Measurements from ENCODE around the gene PPP1R9A. TPM values are rescaled to one million over a fixed set of nuclear protein-coding genes. Genes with fewer than 3 reads are reported as not detected.

PPP1R9A gene
- total RNA-seq, 1 donor: 0.45 TPM

DNA sequence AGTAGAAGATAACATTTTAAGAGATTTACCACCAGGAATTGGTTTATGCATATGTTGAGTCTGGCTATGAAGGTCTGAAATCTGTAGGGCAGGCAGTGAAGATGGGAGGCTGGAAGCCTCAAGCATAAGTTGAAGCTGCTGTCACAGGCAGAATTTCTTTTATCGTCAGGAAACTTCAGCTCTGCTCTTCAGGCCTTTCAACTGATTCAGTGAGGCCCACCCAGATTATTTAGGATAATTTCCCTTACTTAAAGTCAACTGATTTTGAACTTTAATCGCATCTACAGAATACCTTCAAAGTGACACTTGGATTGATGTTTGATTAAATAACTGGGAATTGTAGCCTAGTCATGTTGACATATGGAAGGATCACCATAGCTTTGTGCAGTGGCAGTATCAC lies 190.5 kb downstream of the PPP1R9A start:
- TF ChIP-seq, protein P1, sequence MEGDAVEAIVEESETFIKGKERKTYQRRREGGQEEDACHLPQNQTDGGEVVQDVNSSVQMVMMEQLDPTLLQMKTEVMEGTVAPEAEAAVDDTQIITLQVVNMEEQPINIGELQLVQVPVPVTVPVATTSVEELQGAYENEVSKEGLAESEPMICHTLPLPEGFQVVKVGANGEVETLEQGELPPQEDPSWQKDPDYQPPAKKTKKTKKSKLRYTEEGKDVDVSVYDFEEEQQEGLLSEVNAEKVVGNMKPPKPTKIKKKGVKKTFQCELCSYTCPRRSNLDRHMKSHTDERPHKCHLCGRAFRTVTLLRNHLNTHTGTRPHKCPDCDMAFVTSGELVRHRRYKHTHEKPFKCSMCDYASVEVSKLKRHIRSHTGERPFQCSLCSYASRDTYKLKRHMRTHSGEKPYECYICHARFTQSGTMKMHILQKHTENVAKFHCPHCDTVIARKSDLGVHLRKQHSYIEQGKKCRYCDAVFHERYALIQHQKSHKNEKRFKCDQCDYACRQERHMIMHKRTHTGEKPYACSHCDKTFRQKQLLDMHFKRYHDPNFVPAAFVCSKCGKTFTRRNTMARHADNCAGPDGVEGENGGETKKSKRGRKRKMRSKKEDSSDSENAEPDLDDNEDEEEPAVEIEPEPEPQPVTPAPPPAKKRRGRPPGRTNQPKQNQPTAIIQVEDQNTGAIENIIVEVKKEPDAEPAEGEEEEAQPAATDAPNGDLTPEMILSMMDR (IDR thresholded peaks at IDR 0.05; ENCODE audit: insufficient read depth, low read length): no peak
- no peak for DNase-seq (ENCODE audit: low read depth)
- H3K4me3 ChIP-seq (ENCODE audit: low read depth, low read length): no peak overlapping the region

- no peak for DNase-seq (ENCODE audit: low read depth)
- TF ChIP-seq, protein P1 (IDR thresholded peaks at IDR 0.05; ENCODE audit: insufficient read depth, low read length): no peak
- no peak overlapping the region for H3K4me3 ChIP-seq (ENCODE audit: low read depth, low read length)
Measured at GRCh38 chr7:95099106-95099505, 191.7 kb downstream of the PPP1R9A start.

- no peak overlapping the region for H3K4me3 ChIP-seq (ENCODE audit: low read depth, low read length)
- DNase-seq (ENCODE audit: low read depth): no peak
- TF ChIP-seq, protein P1 (IDR thresholded peaks at IDR 0.05; ENCODE audit: insufficient read depth, low read length): no peak
Measured at GRCh38 chr7:95101422-95101821, 194.0 kb downstream of the PPP1R9A start.

DNA sequence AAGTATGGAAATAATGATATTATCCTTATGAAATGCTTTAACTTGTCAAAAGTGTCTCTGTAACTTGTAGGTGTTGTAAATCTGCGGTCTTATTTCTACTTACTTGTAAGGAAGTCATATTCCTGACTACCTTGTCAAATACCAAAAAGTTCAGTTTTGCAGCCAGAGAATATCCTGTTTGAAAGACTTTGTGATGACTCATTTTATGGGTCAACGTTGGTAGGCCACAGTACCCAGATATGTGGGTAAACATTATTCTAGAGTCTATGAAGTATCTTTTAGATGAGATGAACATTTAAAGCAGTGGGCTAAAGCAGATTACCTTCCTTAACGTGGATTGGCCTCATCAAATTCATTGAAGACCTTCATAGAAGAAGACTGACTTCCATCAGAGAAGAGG lies 195.3 kb downstream of the PPP1R9A start:
- TF ChIP-seq, protein P1 (IDR thresholded peaks at IDR 0.05; ENCODE audit: insufficient read depth, low read length): no peak
- no peak for DNase-seq (ENCODE audit: low read depth)

DNA sequence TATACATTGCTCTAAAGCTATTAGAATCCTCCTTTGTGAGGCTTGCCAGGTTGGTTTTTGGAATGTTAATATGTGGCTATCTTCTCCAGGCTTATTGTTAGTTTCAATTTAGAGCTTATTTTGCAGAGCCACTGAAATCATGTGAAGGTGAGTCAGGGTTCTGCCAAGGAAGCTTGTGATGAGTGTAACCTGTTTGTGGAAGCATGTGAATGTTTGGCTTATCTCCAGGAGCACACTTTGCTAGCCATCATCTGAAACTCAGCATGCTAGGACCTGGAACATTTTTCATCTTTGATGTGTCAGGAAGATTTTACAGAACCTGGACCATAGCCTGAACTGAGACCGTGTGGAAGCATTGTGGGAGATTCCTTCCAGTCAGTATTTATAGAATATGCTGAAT lies 197.3 kb downstream of the PPP1R9A start:
- H3K4me3 ChIP-seq (ENCODE audit: low read depth, low read length): no peak overlapping the region
- TF ChIP-seq, protein P1 (IDR thresholded peaks at IDR 0.05; ENCODE audit: insufficient read depth, low read length): no peak
- no peak for DNase-seq (ENCODE audit: low read depth)

More for the DNA sequence above, 195.3 kb downstream of the PPP1R9A start:
- no peak overlapping the region for H3K4me3 ChIP-seq (ENCODE audit: low read depth, low read length)

DNA sequence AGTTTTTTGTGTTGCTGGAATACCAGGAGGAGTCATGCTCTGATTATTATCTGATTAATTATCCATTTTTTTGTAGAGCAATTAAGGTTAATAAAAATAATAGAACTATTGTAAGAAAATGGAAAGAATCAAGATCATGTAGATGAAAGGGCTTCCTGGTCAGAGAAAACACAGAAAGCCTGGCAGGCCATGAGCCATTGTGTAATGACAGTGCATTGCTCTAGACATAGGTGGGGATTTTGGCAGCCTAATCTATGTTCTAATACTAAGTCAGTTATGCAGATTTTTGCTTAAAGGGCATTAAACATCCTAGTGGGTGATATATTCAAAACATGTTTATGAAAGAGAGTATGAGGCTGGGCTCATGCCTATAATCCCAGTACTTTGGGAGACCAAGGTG lies 198.2 kb downstream of the PPP1R9A start:
- no peak for DNase-seq (ENCODE audit: low read depth)
- TF ChIP-seq, protein P1 (IDR thresholded peaks at IDR 0.05; ENCODE audit: insufficient read depth, low read length): no peak
- H3K4me3 ChIP-seq (ENCODE audit: low read depth, low read length): no peak overlapping the region

DNA sequence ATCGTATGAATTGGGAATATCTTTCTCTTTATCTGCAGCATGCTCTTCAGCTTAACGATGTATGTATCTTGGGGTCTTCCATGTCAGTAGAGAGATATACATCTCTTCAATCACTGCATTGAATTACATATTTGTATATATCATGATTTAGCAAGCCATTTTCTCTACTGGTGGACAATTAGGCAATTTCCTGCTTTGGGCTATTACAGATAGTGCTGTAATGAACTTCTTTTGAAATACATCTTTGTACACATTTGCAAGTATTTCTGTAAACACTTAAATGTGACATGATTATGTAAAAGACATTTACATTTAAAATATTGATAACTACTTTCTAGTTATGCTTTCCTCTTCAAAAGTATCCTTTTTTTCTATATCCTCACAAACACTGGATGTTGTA lies 199.0 kb downstream of the PPP1R9A start:
- H3K4me3 ChIP-seq (ENCODE audit: low read depth, low read length): no peak overlapping the region
- DNase-seq (ENCODE audit: low read depth): no peak
- TF ChIP-seq, protein P1 (IDR thresholded peaks at IDR 0.05; ENCODE audit: insufficient read depth, low read length): no peak

Data from fibroblast of the aortic adventitia (primary cell).